AG08395 (cell line): ENCODE data around the gene EML1.

Experiments
- DNase-seq: peaks from one replicate; pipeline ENCODE4 v3.0.0; 2012; ENCODE audit warnings: mixed read lengths, low spot score

EML1 gene

GRCh38 chr14:99968191-99968920, 175.1 kb downstream of the EML1 start:
- peak; percentile 94 for DNase-seq

GRCh38 chr14:99968941-99969340, 175.7 kb downstream of the EML1 start:
- no peak for DNase-seq

- no peak for DNase-seq
Observed at GRCh38 chr14:99969673-99970322, 176.6 kb downstream of the EML1 start.

DNA sequence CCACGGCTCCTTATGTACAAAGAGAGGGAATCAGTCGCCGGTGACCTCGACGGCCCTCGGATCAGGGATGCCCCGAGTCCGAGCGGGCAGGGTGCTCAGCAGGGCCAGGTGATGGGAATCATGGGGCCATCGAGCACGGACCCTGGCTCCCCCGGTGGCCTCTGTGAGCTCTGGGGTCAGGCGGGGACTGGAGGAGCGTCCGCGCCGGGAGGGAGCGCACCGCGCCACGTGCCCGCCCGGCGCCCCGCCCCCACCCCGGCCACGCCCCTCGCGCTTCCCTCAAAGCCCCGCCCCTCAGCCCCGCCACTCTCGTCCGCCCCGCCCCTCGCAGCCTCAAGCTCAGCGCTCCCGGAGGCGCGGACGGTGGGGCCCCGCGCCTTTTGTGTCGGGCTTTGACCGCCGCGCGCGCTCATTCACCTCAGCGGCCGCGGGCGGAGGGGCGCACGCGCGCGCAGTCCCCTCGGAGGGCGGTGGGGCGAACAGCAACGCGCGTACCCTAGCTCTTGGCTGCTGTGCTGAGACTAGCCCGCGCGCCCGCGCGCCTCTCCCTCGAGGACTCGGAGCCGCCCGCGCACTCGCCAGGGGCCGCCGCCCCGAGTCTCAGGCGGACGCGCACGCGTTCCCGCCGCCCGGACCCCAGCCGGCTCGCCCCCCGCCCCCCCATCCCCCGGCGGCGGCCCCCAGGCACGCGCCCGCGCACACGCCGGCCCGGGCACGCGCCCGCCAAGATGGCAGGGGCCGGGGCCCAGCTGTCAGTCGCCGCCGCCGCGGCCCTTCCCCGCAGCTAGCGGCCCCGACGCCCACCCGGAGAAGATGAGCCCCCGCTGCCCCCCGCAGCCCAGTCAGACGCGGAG, 178.1 kb downstream of the EML1 start:
- peak; percentile 92 for DNase-seq

GRCh38 chr14:99971941-99972747, 178.9 kb downstream of the EML1 start:
- no peak for DNase-seq

DNA sequence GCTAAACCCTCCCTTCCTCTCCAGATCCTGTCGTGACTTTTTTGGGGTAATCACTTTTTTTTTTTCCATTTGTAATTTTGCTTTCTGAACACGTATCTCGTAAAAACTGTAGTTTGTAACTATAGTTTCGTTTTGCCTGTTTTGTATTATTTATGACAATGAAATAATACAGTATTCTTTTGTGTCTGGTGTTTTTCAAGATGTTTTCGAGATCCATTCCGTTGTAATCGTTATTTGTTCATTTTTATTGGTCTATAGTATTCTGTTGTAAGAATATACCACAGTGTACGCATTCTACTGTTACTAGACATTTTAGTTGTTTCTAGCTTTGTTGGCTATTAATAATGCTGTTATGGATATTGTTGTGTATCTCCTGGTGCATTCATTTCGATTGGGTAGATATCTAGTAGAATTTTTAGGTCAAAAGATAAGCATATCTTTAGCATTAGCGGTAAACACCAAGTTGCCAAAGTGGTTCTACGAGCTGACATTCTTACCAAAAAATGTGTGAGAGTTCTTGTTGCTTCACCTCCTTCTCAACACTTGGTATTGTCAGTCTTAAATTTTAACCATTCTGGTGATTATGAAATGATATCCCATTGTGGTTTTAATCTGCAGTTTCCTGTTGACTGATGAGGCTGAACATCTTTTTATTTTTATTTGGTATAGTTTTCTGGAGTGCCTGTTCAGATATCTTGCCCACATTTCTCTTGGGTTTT, 179.7 kb downstream of the EML1 start:
- no peak for DNase-seq

DNA sequence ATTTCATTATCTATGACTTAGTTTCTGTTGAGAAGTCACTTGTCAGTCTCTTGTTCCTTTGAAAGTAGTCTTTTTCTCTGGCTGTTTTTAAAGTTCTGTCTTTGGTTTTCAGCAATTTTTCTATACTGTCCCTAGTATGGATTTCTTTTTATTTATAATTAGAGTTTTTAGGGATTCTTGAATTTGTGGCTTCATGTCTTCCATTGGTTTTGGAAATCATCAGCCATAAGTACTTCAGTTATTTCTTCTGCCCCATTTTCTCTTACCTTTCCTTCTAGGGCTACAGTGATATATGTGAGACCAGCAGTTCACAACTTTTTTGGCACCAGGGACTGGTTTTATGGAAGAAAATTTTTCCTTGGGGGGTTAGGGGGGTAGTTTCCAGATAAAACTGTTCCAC, 182.0 kb downstream of the EML1 start:
- no peak for DNase-seq

DNA sequence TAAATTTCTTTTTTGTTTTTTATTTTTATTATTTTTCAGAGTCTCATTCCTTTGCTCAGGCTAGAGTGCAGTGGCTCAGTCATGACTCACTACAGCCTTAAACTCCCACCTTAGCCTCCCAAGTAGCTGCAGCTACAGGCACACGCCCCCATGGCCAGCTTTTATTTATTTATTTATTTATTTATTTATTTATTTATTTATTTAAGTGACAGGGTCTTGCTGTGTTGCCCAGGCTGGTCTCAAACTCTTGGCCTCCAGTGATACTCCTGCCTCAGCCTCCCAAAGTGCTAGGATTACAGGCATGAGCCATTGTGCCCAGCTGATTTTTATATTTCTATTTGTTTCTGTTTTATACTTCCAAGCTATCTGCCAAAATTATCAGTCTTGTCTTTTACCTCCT, 182.8 kb downstream of the EML1 start:
- DNase-seq, result no peak

DNA sequence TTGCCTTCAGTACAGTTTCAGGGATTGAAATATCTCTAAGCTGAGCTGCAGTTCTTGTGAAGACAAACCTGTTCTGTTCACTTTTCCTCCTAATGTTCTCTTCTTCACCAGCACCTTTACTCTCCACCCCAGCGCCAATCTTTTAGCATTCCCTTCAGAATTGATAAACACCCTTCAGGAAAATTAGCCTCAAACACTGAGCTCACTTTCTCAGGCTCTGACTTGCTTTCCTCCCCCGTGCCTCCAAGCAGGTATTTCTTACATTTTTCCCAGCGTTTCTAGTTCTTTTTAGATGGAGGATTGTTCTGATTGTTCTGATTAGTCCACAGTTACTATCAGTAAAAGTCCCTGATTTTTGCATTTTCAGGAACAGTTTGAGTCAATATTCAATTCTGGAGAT, 183.5 kb downstream of the EML1 start:
- DNase-seq, result no peak

DNA sequence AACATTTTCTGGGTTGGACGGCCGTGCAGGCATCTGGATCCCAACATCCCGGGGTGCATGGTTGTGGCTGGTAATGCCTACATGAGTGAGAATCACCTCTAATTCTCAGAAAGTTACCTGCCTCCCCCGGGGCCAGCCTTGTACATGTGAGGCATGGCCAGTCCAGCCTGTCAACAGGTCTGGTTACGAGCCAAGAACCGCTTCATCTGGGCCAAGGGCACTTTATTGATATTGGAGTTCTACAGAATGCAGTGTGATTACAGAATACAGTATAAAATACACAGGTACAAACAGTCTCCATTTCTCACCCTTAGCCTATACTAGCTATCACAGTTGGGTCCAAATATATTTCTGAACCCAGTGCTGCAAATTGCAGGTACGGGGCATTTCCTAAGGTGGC, 187.1 kb downstream of the EML1 start:
- no peak for DNase-seq

GRCh38 chr14:99981806-99982205, 188.6 kb downstream of the EML1 start:
- DNase-seq, result no peak

DNA sequence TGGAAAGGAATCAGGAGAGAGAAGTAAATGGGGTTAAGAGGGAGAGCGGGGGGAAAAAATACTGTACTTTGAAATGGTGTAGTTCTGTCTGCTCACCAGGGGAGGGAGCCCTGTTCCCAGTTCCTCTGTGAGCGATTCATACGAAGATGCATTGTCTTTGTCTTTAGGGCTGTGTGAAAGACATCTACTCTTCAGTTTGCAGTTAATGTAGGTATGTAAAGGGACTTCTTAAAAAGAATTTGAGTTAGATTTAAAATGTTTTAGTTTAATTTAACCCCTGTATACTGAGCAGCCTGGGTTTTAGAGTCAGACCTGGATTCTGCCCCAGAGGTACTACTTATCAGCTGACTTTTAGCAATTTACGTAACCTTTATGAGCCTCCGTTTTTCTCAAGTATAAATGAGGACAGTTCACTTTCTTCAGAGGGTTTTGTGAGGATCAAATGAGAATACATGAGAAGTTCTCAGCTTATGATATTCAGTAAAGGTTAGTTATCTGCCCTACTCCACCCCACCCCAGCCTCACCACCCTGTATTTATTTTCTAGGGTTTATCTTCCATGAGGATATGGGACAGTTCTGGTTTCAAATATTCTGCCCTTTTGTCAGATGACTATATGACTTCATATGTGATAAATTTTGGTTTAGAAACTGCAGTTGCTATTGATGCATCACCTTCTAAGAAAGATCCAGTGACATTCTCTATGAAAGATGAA, 189.5 kb downstream of the EML1 start:
- peak; percentile 79 for DNase-seq

DNA sequence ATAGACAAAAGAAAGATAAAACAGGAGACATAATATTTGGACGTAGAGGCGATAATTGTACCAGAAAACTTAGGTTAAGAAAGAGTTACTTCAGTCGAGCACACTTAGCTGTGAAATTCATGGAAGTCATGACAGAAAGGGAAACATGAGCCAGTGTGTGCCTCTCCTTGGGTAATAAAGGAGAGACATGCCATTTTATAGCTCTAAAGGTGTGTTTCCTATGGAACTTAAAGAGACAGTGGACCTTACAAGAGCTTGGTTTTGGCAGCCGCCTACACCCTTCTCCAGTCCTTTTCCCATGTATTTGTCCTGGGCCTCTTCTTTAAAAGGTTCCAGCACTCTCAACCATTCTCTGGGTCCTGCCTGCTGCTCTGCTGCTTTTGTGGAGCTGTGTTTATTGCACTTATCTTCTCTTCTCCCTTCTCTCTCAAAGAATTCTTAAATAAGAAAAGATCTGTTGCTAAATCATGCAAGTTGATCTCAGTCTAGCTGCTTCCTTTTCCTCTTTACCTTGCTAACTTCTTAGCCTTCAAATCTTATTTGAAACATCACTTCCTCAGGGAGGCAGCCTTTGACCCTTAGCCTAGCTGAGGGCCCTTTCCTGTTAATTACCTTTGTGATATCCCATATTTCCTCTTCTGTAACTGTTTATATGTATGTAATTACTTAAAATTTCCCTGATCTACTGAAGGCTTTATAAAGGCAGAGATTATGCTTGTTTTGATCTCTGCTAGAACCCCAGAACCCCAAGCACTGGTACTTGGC, 190.2 kb downstream of the EML1 start:
- DNase-seq, result no peak

DNA sequence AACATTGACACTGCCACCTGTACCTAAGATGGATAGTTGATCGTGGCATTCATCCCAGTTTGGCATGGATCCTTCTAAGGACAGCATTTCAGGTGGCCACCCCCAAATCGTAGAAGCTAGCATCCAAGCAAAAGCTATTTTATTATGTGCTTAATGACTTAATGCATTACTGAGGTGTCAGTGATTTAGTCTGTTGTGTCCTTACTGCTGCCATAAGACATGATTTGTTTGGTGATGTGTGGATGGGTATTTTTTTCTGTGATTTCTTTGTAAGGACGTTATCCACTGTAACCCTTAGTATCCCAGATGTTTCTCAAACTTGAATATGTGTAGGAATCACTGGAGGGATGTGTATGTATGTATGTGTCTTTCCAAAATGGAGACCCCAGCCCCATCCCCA, 190.8 kb downstream of the EML1 start:
- DNase-seq, result no peak

- DNase-seq, result peak; percentile 62
Observed at GRCh38 chr14:99986396-99986795, 193.2 kb downstream of the EML1 start.

DNA sequence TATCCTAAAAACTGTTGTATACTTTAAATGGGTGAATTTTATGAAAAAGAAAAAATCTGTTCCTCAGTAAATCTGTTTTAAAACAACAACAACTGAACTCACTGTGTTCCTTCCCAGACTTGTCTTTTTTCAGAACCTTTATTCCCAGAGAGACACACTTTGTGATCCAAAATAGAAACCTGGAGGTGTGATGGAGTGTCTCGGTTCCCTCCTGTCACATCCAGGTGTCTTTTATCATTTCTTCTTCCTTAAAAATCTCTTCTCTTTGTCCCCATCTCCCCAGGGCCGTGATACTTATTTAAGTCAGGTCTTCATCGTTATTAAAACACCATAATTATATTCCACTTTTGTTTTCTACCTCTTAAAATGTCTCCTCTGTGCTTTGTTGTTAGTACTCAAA, 195.8 kb downstream of the EML1 start:
- DNase-seq, result no peak

DNA sequence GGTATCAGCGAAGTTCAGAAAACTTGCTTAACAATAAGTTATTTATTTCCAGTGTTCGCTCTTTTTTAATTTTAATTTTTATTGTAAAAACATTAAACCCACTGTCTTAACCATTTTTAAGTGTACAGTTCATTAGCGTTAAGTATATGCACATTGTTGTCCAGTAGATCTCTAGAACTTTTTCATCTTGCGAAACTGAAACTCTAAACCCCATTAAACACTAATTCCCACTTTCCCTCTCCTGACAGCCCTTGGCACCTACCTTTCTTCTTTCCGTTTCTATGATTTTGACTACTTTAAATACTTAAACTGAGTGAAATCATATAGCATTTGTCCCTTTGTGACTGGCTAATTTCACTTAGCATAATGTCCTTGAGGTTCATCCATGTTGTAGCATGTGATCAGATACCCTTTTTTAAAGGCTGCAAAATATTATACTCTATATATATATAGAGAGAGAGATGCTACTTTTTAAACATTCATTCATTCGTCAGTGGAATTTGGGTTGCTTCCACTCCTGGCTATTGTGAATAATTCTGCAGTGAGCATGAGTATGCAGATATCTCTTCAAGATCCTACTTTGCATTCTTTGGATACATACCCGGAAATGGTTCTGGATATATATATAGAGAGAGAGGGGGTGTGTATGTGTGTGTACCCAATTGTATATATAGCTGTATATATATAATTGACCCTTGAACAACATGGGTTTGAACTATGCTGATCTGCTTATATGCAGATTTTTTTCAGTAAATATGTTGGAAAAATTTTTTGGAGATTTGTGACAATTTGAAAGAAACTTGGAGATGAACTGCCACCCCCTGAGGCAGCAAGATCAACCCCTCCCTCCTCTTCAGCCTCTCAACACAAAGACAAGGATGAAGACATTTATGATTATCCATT, 197.3 kb downstream of the EML1 start:
- no peak for DNase-seq

DNA sequence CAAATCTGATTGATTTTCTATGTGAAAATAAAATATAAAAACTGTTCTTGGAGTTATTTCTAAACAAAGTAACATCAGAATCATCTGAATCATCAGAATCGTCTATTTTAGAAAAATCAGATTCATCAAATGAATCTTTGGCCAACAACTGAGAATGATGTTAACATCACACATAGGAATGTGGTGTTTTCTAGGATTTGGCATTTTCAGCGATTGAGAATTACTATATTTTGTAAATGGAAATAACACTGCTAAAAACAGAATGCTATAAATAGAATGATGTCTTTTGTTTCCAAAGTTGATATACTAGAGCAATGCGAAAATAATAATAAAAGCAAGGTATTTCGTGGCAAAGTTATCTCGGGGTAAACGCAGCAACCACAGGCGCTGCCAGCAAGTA, 198.1 kb downstream of the EML1 start:
- DNase-seq, result no peak
